Measurements from ENCODE around the gene IZUMO1.
A peak's percentile ranks its signal among the peaks of the same experiment; 100 is the strongest.

The IZUMO1 gene

DNA sequence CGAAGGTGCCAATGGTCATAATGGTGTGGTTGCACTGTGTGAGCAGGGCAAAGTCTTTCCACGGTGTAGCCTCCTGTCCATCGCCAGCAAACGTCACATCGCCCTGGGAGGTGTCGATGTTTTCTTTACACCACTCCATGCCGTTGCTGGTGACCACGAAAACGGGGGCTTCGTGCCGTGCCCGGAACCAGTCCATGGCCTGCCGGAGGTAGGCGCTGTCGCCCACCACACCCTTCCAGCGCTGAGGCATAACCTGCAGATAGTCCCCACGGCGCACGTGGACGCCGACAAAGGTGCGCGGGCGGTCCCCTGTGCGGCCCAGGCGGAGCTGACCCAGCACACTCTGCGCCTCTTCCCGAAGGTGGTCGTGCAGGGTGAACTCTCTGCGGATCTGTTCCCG lies 3.6 kb upstream of the IZUMO1 start (continued):
- TF ChIP-seq, protein P1, sequence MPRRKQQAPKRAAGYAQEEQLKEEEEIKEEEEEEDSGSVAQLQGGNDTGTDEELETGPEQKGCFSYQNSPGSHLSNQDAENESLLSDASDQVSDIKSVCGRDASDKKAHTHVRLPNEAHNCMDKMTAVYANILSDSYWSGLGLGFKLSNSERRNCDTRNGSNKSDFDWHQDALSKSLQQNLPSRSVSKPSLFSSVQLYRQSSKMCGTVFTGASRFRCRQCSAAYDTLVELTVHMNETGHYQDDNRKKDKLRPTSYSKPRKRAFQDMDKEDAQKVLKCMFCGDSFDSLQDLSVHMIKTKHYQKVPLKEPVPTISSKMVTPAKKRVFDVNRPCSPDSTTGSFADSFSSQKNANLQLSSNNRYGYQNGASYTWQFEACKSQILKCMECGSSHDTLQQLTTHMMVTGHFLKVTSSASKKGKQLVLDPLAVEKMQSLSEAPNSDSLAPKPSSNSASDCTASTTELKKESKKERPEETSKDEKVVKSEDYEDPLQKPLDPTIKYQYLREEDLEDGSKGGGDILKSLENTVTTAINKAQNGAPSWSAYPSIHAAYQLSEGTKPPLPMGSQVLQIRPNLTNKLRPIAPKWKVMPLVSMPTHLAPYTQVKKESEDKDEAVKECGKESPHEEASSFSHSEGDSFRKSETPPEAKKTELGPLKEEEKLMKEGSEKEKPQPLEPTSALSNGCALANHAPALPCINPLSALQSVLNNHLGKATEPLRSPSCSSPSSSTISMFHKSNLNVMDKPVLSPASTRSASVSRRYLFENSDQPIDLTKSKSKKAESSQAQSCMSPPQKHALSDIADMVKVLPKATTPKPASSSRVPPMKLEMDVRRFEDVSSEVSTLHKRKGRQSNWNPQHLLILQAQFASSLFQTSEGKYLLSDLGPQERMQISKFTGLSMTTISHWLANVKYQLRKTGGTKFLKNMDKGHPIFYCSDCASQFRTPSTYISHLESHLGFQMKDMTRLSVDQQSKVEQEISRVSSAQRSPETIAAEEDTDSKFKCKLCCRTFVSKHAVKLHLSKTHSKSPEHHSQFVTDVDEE (CRISPR knock-in tag; IDR thresholded peaks at IDR 0.05): no peak
- no peak for TF ChIP-seq ZFP30 (CRISPR knock-in tag; IDR thresholded peaks at IDR 0.05)
- TF ChIP-seq, protein P2, sequence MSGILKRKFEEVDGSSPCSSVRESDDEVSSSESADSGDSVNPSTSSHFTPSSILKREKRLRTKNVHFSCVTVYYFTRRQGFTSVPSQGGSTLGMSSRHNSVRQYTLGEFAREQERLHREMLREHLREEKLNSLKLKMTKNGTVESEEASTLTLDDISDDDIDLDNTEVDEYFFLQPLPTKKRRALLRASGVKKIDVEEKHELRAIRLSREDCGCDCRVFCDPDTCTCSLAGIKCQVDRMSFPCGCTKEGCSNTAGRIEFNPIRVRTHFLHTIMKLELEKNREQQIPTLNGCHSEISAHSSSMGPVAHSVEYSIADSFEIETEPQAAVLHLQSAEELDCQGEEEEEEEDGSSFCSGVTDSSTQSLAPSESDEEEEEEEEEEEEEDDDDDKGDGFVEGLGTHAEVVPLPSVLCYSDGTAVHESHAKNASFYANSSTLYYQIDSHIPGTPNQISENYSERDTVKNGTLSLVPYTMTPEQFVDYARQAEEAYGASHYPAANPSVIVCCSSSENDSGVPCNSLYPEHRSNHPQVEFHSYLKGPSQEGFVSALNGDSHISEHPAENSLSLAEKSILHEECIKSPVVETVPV (CRISPR knock-in tag; IDR thresholded peaks at IDR 0.05): no peak

DNA sequence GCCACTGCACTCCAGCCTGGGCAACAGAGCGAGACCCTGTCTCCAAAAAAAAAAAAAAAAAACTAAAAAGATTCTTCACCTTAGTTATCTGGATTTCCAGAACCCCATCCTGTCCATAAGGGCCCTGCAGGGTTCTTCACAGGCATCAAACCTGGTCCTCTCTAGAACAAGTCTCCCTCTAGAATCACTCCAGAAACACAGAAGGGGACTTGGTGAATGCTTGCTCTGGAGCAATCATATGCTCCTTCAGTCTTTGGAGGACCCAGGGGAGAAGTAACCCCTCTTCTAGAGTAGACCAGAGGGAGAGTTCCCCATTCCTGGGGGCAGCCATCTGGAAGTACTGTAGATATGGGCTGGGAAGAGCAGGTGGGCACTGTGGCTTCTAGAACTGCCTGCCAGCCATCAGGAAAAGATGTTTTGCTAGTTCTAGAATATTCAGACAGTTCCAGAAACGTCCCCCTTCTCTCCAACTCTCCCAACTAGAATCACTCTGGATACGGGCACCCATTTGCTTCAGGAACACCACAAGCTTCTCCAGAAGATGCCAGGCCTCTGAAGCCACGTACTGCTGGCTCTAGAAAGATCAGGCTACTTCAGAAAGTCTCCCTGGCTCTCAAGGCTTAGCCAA lies 3.0 kb upstream of the IZUMO1 start:
- TF ChIP-seq ISL1 (CRISPR knock-in tag; IDR thresholded peaks at IDR 0.05): no peak
- no peak for ATAC-seq

GRCh38 chr19:48746110-48746509 lies 599 bp downstream of the IZUMO1 start:
- no peak for ATAC-seq
- no peak for TF ChIP-seq POU6F1 (CRISPR knock-in tag; IDR thresholded peaks at IDR 0.05; ENCODE audit: borderline replicate concordance, low read depth)
- TF ChIP-seq ZFP3 (CRISPR knock-in tag; IDR thresholded peaks at IDR 0.05): no peak
- TF ChIP-seq ZFP30 (CRISPR knock-in tag; IDR thresholded peaks at IDR 0.05): no peak
- no peak for TF ChIP-seq PATZ1 (CRISPR knock-in tag; IDR thresholded peaks at IDR 0.05; ENCODE audit: borderline replicate concordance)
- TF ChIP-seq, protein P2 (CRISPR knock-in tag; IDR thresholded peaks at IDR 0.05): no peak
- TF ChIP-seq, protein P1 (CRISPR knock-in tag; IDR thresholded peaks at IDR 0.05): no peak
- no peak for TF ChIP-seq BACH2 (CRISPR knock-in tag; IDR thresholded peaks at IDR 0.05; ENCODE audit: borderline replicate concordance)
- TF ChIP-seq ZNF8 (CRISPR knock-in tag; IDR thresholded peaks at IDR 0.05): no peak
- no peak for TF ChIP-seq ARNTL (CRISPR knock-in tag; IDR thresholded peaks at IDR 0.05; ENCODE audit: borderline replicate concordance, low read depth)
- TF ChIP-seq PPARA (CRISPR knock-in tag; IDR thresholded peaks at IDR 0.05; ENCODE audit: borderline replicate concordance): no peak

DNA sequence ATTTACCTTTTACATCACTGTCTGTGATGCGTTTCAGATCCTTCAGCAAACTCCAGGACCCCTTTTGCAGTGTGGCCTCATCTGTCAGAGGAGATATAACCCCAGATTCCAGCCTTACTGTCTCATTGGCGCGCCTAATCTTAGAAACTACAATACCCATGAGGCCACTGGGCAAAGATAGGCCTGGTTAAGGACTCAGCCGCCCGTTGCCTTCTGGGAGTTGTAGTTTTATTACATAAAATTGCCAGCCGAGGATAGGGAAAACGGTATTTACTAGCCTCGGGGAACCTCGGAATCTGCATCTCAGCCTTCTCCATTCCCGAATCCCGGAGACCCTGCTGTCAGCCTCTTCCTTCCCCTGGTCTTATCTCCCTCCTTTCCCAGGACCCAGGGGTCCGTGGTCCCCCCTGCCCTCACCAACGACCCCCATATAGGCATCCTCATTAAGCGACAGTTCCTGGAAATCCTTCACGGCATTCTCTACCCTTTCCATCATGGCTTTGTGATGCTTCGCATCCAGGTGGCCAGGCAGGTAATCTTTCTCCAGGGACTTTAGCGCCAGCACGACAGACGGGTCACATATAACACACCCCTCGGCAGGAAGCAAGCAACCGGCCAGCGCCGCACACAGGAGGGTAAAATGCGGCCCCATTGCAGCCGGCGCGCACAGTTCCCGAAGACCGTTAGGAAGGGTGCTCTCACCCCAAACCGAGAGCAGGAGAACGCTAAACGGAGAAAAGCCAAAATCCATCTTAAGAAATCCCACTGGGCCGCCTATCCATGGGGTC lies 1.3 kb downstream of the IZUMO1 start:
- ATAC-seq: peak; percentile 70
- TF ChIP-seq CSDC2 (CRISPR knock-in tag; IDR thresholded peaks at IDR 0.05) (no peak), TCF4 (CRISPR knock-in tag; IDR thresholded peaks at IDR 0.05; ENCODE audit: borderline replicate concordance) (no peak), RARB (CRISPR knock-in tag; IDR thresholded peaks at IDR 0.05) (no peak), ARNTL (CRISPR knock-in tag; IDR thresholded peaks at IDR 0.05; ENCODE audit: borderline replicate concordance, low read depth) (no peak), POU6F1 (CRISPR knock-in tag; IDR thresholded peaks at IDR 0.05; ENCODE audit: borderline replicate concordance, low read depth) (no peak)
- TF ChIP-seq, protein P2 (CRISPR knock-in tag; IDR thresholded peaks at IDR 0.05): no peak
- TF ChIP-seq, protein P3, sequence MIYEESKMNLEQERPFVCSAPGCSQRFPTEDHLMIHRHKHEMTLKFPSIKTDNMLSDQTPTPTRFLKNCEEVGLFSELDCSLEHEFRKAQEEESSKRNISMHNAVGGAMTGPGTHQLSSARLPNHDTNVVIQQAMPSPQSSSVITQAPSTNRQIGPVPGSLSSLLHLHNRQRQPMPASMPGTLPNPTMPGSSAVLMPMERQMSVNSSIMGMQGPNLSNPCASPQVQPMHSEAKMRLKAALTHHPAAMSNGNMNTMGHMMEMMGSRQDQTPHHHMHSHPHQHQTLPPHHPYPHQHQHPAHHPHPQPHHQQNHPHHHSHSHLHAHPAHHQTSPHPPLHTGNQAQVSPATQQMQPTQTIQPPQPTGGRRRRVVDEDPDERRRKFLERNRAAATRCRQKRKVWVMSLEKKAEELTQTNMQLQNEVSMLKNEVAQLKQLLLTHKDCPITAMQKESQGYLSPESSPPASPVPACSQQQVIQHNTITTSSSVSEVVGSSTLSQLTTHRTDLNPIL (CRISPR knock-in tag; IDR thresholded peaks at IDR 0.05; ENCODE audit: low read depth): no peak

All from SK-N-SH treated with all-trans-retinoic acid at 6 μM for 48 hours (cell line).